Prostate gland (tissue), 2 donors: Measurements from ENCODE around the gene HOXD4.

ENCODE experiments used
- CTCF ChIP-seq, 4 experiments: fragments of 200-600 bp in 2 of 4; fragments of 450-650 bp in 2 of 4; sonication (generic) in 2 of 4; IDR thresholded peaks; 1 replicate in 3 of 4; 2 replicates in 1 of 4; pipeline ENCODE4 v1.5.1; 2016 to 2019; ENCODE audit warnings: antibody characterized with exemption in 4 of 4, mild to moderate bottlenecking in 2 of 4, moderate library complexity in 2 of 4
- POLR2A ChIP-seq: fragments of 450-650 bp; IDR thresholded peaks from one replicate; pipeline ENCODE4 v1.6.1; 2016; ENCODE audit warnings: antibody characterized with exemption, mild to moderate bottlenecking

GRCh38 chr2:176151442-176152287, at the start of gene HOXD4:
- TF ChIP-seq CTCF (IDR thresholded peaks at IDR 0.05) (no peak), POLR2A (no peak)
